ENCODE data around the gene SHROOM1. TPM values are rescaled to one million over a fixed set of nuclear protein-coding genes. Genes with fewer than 3 reads are reported as not detected.
A peak's percentile ranks its signal among the peaks of the same experiment; 100 is the strongest.

Gene SHROOM1
- total and polyA plus RNA-seq, 5 donors: 2.9 to 5.3 (median 3.6) TPM

DNA sequence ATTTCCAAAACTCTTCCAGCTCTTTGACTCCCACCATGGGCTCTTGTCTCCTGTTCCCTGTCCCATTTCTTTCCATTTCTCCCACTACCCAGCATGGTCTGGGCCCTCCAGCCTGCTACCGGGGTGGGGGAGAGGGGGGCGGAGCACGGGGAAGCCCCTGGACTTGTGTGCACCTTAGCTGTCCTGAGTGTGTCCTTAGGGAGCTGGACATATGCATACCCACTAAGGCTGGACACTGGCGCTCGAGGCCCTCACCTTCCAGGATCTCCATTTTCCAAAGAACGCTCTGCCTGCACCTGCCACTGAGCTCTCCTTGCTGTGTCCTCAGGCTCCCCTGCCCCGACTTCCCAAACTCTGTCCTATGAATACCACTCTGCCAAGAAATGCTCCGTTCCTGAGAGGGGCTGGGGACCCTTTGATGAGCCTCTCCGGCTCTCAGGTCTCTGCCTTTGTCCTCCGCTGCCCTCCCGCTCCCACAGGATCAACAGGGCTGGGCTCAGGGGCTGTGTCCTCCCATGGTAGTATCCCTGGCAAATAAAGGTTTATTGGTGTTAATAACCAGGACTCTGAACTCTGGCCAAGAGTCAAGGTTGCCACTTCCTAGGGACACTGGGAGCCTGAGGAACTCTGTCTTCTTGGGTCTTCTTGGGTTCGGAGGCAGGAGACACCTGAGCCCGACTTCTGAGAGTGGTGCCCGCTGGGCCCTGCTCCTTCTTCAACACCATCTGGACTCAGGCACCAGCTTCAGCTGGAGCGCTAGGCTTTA, 831 bp upstream of the SHROOM1 start:
- Histone ChIP-seq H3K4me3 (ENCODE audit: low read length) (peak overlapping the region; percentile 49), H3K4me1 (ENCODE audit: control insufficient read depth, insufficient read depth, low read length) (no peaks in the 10 kb centered on the region), H3K9me3 (ENCODE audit: control insufficient read depth, low read length) (no peaks in the 10 kb centered on the region), H3K27ac (ENCODE audit: low read length) (no peak overlapping the region), H3K27me3 (ENCODE audit: control insufficient read depth, insufficient read depth) (no peaks in the 10 kb centered on the region)
- no peak for ATAC-seq
- WGBS: 82% methylated on average over 15 of the region's 15 CpGs
- intact Hi-C loops (cut with DNase I): loop anchor here in 1 of 4 donors (5.0 kb wide), 1 partner anchor 51 kb away; no protein-coding TSS in a partner anchor
- no peak for DNase-seq

DNA sequence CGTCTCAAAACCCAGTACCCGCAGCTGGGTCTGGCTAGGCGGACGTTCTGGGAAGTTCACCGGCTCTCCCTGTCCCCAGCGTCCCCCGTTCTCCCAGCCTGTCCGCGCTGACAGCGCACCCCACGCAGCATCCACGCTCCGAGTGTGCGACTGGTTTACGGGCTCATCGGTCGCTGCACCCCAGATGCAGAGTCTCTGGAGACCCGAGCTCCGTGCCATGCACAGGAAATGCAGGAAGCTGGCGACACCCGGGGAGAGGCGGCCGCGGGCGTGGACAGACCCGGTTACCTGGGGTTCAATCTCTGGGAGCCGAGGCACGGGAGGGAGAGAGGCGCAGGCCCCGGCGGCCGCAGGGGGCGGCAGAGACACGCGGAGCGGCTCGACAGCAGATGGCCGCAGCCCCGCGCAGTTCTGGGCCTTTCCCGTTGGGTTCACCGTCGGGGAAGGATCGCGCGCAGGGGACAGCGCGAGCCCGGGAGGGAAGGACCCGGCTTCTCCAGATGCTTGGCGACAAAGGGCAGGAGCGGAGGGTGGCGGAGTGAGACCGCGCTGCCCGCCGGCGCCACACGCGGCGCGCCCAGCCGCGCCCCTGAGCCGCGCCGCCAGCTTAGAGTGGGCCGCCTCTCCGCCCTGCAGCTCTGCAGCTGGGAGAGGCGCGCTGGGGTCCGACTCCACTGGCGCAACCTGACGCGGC, 558 bp downstream of the SHROOM1 start:
- ATAC-seq: peak; percentile 89 to 90
- no peaks in the 10 kb centered on the region for H3K27me3 ChIP-seq (ENCODE audit: control insufficient read depth, insufficient read depth)
- intact Hi-C loops (cut with DNase I): loop anchor here in 2 of 4 donors (5.0 to 10.0 kb wide), 3 partner anchors 52 to 445 kb away; no protein-coding TSS in a partner anchor
- 3% methylated on average over 75 of the region's 75 CpGs for WGBS
- peak; percentile 81 to 92 (median 91) for DNase-seq
- H3K27ac ChIP-seq (ENCODE audit: low read length): peak overlapping the region; percentile 5
- H3K4me3 ChIP-seq (ENCODE audit: low read length): peak overlapping the region; percentile 49
- H3K9me3 ChIP-seq (ENCODE audit: control insufficient read depth, low read length): no peaks in the 10 kb centered on the region
- no peaks in the 10 kb centered on the region for H3K4me1 ChIP-seq (ENCODE audit: control insufficient read depth, insufficient read depth, low read length)

DNA sequence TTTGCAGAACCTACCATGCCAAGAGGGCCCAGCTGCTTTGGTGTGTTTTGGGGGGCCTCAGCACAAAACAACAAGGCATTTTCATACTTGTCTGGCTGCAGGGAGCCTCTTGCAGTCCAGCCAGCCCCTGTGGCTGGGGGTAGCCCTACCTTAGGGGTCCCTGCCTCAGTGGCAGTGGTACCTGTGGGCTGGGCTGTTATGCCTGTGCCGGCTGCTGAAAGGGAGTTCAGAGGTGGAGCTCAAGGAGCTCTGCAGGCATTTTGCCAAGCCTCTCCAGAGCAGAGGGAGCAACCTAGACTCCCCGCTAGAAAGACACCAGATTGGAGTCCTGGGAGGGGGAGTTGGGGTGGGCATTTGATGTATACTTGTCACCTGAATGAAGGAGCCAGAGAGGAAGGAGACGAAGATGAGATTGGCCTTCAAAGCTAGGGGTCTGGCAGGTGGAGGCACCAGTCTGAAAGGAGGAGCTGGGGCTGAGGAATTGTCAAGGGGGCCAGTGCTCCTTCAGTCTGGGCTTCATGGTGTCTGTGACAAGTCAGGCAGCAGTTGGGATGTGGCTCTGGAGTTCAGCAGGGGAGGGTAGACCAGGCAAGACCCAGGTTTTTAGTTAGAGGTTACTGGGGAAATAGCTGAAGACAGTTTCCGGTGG, 1.5 kb downstream of the SHROOM1 start:
- H3K27me3 ChIP-seq (ENCODE audit: control insufficient read depth, insufficient read depth): no peaks in the 10 kb centered on the region
- WGBS: 72% methylated on average over 4 of the region's 4 CpGs
- H3K4me3 ChIP-seq (ENCODE audit: low read length): no peak overlapping the region
- H3K27ac ChIP-seq (ENCODE audit: low read length): no peak overlapping the region
- no peaks in the 10 kb centered on the region for H3K4me1 ChIP-seq (ENCODE audit: control insufficient read depth, insufficient read depth, low read length)
- intact Hi-C loops (cut with DNase I): loop anchor here in 2 of 4 donors (10.0 kb wide), 2 partner anchors 304 to 444 kb away; no protein-coding TSS in a partner anchor
- H3K9me3 ChIP-seq (ENCODE audit: control insufficient read depth, low read length): no peaks in the 10 kb centered on the region
- no peak for DNase-seq
- no peak for ATAC-seq

DNA sequence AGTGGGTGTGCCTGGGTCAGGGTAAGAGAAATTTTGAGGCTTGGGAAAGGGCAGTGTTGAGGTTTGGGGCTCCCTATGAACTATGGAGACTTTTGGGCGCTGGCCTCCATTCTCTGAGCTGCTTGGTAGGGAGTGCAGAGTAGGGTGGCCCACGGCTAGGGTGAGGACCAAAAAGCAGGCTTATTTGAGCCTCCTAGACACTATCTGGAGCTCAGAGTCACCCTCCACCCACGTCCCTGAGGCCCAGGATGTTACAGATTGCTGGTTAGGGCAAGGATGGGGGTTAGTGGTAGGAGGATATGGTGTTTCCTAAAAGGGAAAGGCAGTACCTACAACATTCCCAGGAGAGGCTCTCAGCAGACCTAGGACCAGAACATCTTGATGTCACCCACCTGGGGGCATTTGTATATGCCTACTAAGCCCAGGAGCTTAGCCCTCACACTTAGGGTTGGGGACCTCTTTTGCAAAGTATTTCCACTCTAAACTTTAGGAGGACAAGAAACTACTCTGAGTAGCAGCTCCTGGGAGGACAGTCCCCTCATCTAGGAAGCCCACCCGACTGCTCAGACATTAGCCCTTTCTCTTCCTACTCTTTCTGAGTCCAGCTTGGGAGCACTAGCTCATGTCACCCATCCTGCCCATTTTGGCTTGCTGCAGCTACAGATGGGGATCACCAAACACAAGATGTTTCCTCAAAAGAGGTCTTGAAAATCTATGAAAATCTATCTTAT, 2.3 kb downstream of the SHROOM1 start:
- DNase-seq: no peak
- intact Hi-C loops (cut with DNase I): loop anchor here in 2 of 4 donors (10.0 kb wide), 2 partner anchors 303 to 443 kb away; no protein-coding TSS in a partner anchor
- no peaks in the 10 kb centered on the region for H3K4me1 ChIP-seq (ENCODE audit: control insufficient read depth, insufficient read depth, low read length)
- H3K4me3 ChIP-seq (ENCODE audit: low read length): no peak overlapping the region
- ATAC-seq: no peak
- H3K27me3 ChIP-seq (ENCODE audit: control insufficient read depth, insufficient read depth): no peaks in the 10 kb centered on the region
- 96% methylated on average over 4 of the region's 4 CpGs for WGBS
- H3K9me3 ChIP-seq (ENCODE audit: control insufficient read depth, low read length): no peaks in the 10 kb centered on the region
- no peak overlapping the region for H3K27ac ChIP-seq (ENCODE audit: low read length)

DNA sequence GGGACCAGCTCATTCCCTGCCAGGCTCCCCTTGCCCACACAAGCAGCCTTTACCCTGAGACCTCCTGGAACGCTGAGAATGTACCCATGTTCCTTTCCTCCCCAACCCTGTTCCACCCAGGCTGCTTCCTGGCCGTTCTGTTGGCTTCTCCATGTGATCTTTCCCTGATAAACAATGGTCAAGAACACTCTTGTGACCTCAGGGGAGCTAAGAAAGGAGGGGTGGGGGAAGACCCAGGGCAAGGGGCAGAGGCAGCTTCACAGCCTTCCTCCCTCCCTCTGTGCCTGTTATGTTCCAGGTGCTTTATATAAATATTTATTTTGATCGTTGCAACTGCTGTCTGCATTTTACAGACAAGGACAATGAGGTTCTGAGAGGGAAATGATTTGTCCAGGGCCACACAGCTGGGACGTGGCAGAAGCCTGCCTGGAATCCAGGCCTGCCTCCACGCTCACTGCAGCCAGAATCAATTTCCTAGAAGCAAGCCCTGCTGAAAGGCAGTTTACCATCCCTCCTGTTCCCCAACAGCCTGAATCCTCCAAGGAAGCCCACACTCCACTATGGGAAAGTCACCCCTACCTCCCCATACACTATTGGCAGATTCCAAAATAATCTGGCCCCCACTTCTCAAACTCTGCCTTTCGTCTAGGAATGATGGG, 3.9 kb downstream of the SHROOM1 start:
- WGBS: 72% methylated on average over 6 of the region's 6 CpGs
- Histone ChIP-seq H3K4me1 (ENCODE audit: control insufficient read depth, insufficient read depth, low read length) (no peaks in the 10 kb centered on the region), H3K9me3 (ENCODE audit: control insufficient read depth, low read length) (no peaks in the 10 kb centered on the region), H3K27me3 (ENCODE audit: control insufficient read depth, insufficient read depth) (no peaks in the 10 kb centered on the region), H3K27ac (ENCODE audit: low read length) (no peak overlapping the region), H3K4me3 (ENCODE audit: low read length) (no peak overlapping the region)
- intact Hi-C loops (cut with DNase I): loop anchor here in 2 of 4 donors (10.0 kb wide), 2 partner anchors 302 to 442 kb away; no protein-coding TSS in a partner anchor
- ATAC-seq (no peak), DNase-seq (no peak)

DNA sequence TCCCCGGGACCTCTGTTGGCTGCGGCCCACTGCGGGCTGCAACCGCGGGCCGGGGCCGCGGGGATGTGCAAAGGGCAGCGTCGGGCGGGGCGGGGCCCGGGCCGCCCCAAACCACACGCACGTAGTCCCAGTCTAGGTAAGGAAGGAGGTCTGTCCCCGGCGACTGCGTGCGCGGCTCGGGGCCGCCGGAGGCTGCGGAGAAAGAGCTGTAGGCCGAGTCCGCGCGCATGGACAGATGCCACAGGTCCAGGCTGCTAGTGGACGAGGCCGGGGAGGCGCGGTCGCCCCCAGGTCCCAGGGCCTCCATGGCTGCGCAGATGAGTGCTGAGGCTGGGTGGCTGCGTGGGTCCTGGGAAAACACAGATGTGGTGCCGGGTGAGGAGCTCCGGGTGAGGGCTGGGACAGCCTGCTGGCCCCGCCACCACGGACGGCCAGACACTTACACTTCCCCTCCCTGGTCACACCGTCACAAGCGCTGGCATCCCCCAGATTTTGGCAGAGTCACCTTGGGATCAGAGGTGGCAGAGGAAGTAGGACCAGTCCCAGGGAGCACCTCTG, 4.5 kb downstream of the SHROOM1 start:
- H3K4me1 ChIP-seq (ENCODE audit: control insufficient read depth, insufficient read depth, low read length): no peaks in the 10 kb centered on the region
- peak overlapping the region; percentile 42 for H3K4me3 ChIP-seq (ENCODE audit: low read length)
- H3K27me3 ChIP-seq (ENCODE audit: control insufficient read depth, insufficient read depth): no peaks in the 10 kb centered on the region
- intact Hi-C loops (cut with DNase I): loop anchor here in 2 of 4 donors (10.0 kb wide), 2 partner anchors 301 to 441 kb away; no protein-coding TSS in a partner anchor
- no peak overlapping the region for H3K27ac ChIP-seq (ENCODE audit: low read length)
- WGBS: 47% methylated on average over 43 of the region's 43 CpGs
- DNase-seq: peak in 2 of 3 donors; percentile 54 to 56
- ATAC-seq: no peak
- H3K9me3 ChIP-seq (ENCODE audit: control insufficient read depth, low read length): no peaks in the 10 kb centered on the region

DNA sequence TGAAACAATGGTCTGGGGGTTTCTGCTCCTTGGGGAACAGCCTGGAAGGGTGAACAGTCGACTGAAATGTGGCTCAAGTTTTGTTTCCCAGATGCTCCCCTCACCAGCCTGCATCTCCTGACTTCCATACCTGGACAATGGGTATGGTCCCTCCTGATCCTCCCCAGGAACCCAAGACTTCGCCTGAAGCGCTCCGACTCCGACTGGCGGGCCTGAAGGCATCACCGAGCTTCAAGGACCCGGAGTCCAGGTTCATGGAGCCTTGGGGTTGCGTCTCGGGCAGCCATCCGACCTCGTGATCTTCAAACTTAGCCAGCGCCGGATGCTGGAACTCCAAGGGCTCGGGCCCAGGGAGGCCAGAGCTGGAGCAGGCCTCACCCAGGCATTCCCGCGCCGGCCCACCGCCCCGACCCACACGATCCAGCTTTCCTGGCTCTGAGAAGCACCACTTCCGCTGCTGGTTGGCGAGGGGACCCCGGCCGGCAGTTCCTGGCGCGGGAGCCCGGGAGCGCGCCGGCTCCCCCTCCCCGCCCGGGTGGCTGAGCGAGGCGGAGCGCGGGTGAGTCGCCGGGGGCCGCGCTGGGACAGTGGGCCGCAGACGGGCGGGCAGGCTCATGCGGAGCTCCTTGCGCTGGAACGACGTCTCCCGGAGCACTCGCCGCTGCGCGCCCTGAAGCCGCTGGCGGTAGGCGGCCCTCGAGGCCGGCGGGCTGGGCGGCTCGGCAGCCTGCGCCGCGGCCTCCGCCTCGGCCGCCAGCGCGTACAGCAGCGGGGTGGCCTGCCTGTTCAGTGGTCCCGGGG, 5.2 kb downstream of the SHROOM1 start:
- no peaks in the 10 kb centered on the region for H3K9me3 ChIP-seq (ENCODE audit: control insufficient read depth, low read length)
- no peaks in the 10 kb centered on the region for H3K27me3 ChIP-seq (ENCODE audit: control insufficient read depth, insufficient read depth)
- H3K4me1 ChIP-seq (ENCODE audit: control insufficient read depth, insufficient read depth, low read length): no peaks in the 10 kb centered on the region
- WGBS: 42% methylated on average over 71 of the region's 71 CpGs
- intact Hi-C loops (cut with DNase I): loop anchor here in 2 of 4 donors (10.0 kb wide), 2 partner anchors 300 to 440 kb away; no protein-coding TSS in a partner anchor
- peak; percentile 28 to 56 (median 53) for DNase-seq
- no peak overlapping the region for H3K27ac ChIP-seq (ENCODE audit: low read length)
- peak overlapping the region; percentile 42 for H3K4me3 ChIP-seq (ENCODE audit: low read length)
- no peak for ATAC-seq

DNA sequence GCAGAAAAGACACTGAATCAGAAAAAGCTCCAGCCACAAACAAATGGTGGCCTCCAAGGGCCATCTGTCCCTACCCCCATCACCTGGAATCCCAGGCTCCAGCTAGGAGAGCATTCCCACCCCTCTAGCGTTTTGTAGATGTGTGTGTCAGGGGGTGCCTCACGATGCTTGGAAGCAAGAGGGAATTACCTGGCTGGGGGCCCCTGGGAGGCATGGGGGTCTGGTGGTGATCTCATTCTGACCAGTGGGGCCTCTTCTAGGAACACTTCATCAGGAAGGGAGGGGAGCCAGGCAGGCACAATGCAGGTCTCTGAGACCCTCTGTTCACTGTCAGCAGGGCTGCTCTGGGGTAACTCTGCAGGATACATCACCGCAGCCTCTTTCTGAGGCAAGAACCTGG, 6.0 kb downstream of the SHROOM1 start:
- intact Hi-C loops (cut with DNase I): loop anchor here in 2 of 4 donors (10.0 kb wide), 2 partner anchors 300 to 440 kb away; no protein-coding TSS in a partner anchor
- ATAC-seq (no peak), DNase-seq (no peak)
- Histone ChIP-seq H3K4me1 (ENCODE audit: control insufficient read depth, insufficient read depth, low read length) (no peaks in the 10 kb centered on the region), H3K27ac (ENCODE audit: low read length) (no peak overlapping the region), H3K27me3 (ENCODE audit: control insufficient read depth, insufficient read depth) (no peaks in the 10 kb centered on the region), H3K9me3 (ENCODE audit: control insufficient read depth, low read length) (no peaks in the 10 kb centered on the region), H3K4me3 (ENCODE audit: low read length) (no peak overlapping the region)
- WGBS: 97% methylated on average over 3 of the region's 3 CpGs

DNA sequence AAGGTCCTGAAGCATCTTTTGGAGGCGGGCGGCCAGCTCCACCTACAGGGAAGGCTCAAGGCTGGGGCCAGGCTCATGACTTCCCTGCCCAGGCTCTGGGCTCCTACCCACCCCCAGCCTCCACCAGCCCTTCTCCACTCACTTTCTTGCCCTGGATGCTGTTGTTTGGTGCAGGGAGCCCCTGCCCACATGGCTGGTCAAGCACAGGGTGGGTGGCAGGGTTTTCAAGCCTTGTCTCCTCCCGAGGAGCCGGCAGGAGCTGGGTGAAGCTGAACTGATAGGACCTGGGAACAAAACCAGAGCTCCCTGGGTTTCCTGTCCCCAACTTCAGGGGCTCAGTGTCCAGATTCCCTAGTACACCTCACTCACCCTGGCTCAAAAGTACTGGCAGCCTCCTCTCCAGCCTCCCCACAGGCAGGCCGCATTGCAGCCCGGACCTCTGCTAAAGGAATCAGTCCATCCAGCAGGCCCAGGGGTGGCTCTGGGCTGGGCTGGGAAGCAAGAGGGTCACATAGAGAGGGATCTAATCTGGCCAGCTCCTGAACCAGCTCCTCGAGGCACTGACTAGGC, 6.9 kb downstream of the SHROOM1 start:
- Histone ChIP-seq H3K4me3 (ENCODE audit: low read length) (no peak overlapping the region), H3K9me3 (ENCODE audit: control insufficient read depth, low read length) (no peaks in the 10 kb centered on the region), H3K27ac (ENCODE audit: low read length) (no peak overlapping the region), H3K4me1 (ENCODE audit: control insufficient read depth, insufficient read depth, low read length) (no peaks in the 10 kb centered on the region), H3K27me3 (ENCODE audit: control insufficient read depth, insufficient read depth) (no peaks in the 10 kb centered on the region)
- DNase-seq (no peak), ATAC-seq (peak in 1 of 2 donors; percentile 6)
- 91% methylated on average over 7 of the region's 7 CpGs for WGBS
- intact Hi-C loops (cut with DNase I): loop anchor here in 2 of 4 donors (10.0 kb wide), 2 partner anchors 299 to 439 kb away; no protein-coding TSS in a partner anchor

Measured in right cardiac atrium (tissue), 5 donors.